ENCODE results near the gene STX3.

Gene STX3

GRCh38 chr11:59730896-59731565, 24.1 kb upstream of the STX3 start:
- no peak overlapping the region for H3K4me3 ChIP-seq (ENCODE audit: low read depth, low read length)
- no peak for DNase-seq (ENCODE audit: low read depth)
- no peak for TF ChIP-seq CTCF (conservative IDR thresholded peaks at IDR 0.05; ENCODE audit: low read depth, low read length)

DNA sequence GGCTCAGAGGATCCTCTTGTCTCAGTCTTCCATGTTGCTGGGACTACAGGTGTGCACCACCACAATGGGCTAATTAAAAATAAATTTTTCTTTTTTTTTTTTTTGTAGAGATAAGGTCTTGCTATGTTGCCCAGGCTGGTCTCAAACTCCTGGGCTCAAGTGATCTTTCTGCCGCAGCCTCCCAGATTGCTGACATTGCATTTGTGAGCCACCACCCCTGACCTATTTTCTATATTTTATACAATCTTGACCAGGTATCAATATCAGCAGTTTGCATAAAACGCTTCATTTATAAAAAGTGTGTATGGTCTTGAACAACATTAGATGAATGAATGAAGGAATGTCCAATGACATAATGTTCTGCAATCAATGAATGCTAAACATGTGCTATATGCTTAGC, 9.1 kb upstream of the STX3 start:
- TF ChIP-seq CTCF (conservative IDR thresholded peaks at IDR 0.05; ENCODE audit: low read depth, low read length) = no peak
- DNase-seq (ENCODE audit: low read depth) = no peak

DNA sequence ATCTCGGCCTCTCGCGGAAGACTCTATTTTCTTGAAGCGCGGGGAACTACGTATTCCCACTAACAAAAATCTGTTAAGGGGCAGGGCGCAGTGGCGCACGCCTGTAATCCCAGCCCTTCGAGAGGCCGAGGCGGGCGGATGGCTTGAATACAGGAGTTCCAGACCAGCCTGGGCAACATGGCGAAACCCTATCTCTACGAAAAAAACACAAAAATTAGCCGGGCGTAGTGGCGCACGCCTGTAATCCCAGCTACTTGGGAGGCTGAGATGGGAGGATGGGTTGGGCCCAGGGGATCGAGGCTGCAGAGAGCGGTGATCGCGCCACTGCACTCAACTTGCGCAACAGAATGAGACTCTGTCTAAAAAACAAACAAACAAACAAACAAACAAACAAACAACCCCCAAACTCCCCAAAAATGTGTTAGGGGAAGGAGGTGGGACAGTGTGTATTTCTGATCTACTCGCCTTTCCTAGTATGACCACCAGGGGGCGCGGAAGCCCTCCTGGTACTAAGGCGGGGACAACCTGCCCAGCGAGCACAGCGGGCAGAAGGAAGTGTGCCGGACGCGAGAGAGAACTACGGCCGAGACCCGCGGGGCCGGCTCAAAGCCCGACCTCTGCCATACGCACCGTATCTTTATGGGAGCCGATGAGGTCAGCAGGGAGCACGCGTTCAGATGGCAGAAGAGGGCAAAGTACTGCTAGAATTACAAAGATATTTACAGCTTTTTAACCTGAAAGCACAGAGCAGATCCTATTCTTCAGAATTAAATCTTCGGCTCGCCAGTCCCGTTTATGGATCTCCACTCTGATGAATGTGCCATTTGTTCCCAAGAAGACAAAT, 1.3 kb upstream of the STX3 start:
- peak; percentile 93 for TF ChIP-seq CTCF (conservative IDR thresholded peaks at IDR 0.05; ENCODE audit: low read depth, low read length)
- peak overlapping the region; percentile 88 for H3K4me3 ChIP-seq (ENCODE audit: low read depth, low read length)
- peak; percentile 78 for DNase-seq (ENCODE audit: low read depth)

More for the DNA sequence above, 9.1 kb upstream of the STX3 start:
- H3K4me3 ChIP-seq (ENCODE audit: low read depth, low read length) = no peak overlapping the region

- TF ChIP-seq CTCF (conservative IDR thresholded peaks at IDR 0.05; ENCODE audit: low read depth, low read length) = no peak
- peak; percentile 29 for DNase-seq (ENCODE audit: low read depth)
- peak overlapping the region; percentile 88 for H3K4me3 ChIP-seq (ENCODE audit: low read depth, low read length)
These were observed 700 bp upstream of the STX3 start for GRCh38 chr11:59754494-59754858.

DNA sequence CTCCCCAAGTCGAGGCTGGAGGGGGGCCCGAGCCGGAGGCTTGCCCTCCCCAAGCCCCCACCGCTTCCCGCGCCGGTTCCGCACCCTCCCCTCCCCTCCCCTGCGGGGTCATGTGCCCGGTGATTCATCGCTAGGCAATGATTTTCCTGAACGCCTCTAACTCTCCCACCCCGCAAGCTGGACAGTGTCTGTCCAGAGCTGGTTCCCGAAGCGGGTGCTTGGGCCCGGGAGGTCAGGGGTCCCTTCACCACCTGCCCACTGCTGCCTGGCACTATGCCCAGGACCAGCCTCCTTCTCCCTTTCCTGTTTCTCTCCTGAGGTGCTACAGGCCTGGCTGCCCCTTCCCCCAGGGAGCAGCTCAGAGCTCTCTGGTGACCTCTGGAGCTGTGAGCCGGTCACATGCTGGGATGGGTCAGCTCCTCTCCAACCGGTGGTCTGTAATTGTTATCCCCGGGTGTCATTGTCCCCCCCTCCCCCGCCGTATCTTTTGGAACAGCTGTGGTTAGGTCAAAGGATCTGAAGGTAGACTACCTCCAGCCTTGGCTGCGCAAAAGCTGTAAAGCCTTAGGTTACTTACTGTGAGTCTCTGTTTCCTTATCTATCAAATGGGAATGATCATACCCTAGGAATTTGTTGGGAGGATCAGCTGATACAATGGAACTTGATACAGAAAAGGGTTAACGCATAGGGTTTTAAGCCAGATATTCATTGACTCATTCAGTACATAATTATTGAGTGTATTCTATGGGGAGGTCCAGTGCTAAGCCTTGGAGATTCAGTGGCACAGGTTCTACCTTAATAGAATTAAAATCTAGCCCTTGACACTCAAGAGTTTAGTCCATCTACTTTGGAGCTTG, 753 bp downstream of the STX3 start:
- peak overlapping the region; percentile 88 for H3K4me3 ChIP-seq (ENCODE audit: low read depth, low read length)
- no peak for TF ChIP-seq CTCF (conservative IDR thresholded peaks at IDR 0.05; ENCODE audit: low read depth, low read length)
- DNase-seq (ENCODE audit: low read depth) = peak; percentile 84

GRCh38 chr11:59756558-59756840, 1.3 kb downstream of the STX3 start:
- H3K4me3 ChIP-seq (ENCODE audit: low read depth, low read length) = peak overlapping the region; percentile 88
- no peak for TF ChIP-seq CTCF (conservative IDR thresholded peaks at IDR 0.05; ENCODE audit: low read depth, low read length)
- DNase-seq (ENCODE audit: low read depth) = no peak
